ENCODE data around the gene CNTRL. TPM values are rescaled to one million over a fixed set of nuclear protein-coding genes. Genes with fewer than 3 reads are reported as not detected.
A peak's percentile ranks its signal among the peaks of the same experiment; 100 is the strongest.
"Not testable (repeated sequence)": the region's sequence is repeated elsewhere in the genome, so short reads cannot be mapped to it uniquely, and the experiment has no call there.

Gene CNTRL
- total RNA-seq, 1 experiment from 2014 or later, result 18.9 TPM

DNA sequence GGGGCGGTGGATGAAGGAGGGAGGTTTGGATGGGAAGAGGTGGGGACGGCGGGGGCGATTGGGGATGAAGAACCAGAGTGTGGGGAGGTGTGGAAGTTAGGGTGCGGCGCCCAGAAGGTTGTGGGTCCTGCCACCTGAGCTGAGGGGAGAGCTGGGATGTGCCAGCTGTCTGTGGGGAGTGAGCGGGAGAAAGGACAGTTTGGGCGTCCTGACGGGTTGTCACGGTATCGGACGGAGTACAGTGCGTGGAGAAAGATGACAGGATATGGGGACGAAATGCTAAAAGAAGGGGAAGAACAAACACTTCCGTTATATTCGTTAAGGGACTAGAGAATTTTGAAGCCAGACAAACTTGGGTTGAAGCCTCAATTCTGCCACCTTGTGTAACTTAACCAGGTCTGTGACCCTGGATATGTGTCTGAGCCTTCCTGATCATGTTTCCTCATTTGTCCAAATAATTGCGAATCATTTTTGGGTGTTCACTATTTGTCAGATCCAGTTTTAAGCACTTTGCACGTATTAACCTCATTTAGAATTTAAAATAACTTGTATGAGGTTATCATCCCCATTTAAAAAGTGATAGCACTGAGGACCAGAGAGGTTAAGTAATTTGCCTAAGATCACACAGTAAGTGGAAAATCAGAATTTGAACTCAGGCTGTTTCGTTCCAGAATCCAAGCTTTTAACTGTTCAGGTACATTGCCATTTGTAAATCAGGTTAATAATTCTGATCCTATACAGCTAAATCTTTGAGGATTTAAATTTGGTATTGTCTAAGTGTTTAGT, 689 bp downstream of the CNTRL start:
- TF ChIP-seq, protein P1, sequence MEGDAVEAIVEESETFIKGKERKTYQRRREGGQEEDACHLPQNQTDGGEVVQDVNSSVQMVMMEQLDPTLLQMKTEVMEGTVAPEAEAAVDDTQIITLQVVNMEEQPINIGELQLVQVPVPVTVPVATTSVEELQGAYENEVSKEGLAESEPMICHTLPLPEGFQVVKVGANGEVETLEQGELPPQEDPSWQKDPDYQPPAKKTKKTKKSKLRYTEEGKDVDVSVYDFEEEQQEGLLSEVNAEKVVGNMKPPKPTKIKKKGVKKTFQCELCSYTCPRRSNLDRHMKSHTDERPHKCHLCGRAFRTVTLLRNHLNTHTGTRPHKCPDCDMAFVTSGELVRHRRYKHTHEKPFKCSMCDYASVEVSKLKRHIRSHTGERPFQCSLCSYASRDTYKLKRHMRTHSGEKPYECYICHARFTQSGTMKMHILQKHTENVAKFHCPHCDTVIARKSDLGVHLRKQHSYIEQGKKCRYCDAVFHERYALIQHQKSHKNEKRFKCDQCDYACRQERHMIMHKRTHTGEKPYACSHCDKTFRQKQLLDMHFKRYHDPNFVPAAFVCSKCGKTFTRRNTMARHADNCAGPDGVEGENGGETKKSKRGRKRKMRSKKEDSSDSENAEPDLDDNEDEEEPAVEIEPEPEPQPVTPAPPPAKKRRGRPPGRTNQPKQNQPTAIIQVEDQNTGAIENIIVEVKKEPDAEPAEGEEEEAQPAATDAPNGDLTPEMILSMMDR (IDR thresholded peaks at IDR 0.05; ENCODE audit: unreplicated experiment), result no peak
- Mint-ChIP-seq H3K36me3 (ENCODE audit: insufficient read depth, unreplicated experiment) (no peaks in the 10 kb centered on the region), H3K9me3 (ENCODE audit: unreplicated experiment) (no peaks in the 10 kb centered on the region), H3K27ac (ENCODE audit: low read depth, unreplicated experiment) (peak overlapping the region; percentile 91), H3K27me3 (ENCODE audit: insufficient read depth, unreplicated experiment) (no peaks in the 10 kb centered on the region), H3K4me1 (ENCODE audit: insufficient read depth, unreplicated experiment) (peaks cover 22% of the 10 kb centered on the region), H3K4me3 (ENCODE audit: unreplicated experiment) (peak overlapping the region; percentile 92)
- DNase-seq (ENCODE audit: unreplicated experiment), result no peak
- BruUV-seq (replicated peaks), result TSS peak; percentile 43
- CTCF ChIA-PET, result interaction anchor here (0.5 to 1.7 kb wide), 5 partner anchors 16 to 90 kb away, joined by 3 to 10 read pairs (median 3); no protein-coding TSS in a partner anchor
- POLR2A ChIA-PET, result interaction anchor here (0.7 to 3.7 kb wide), 7 partner anchors 46 to 297 kb away, joined by 3 to 26 read pairs (median 5); partner anchors contain the start of gene RAB14
- intact Hi-C loops (cut with micrococcal nuclease), result loop anchor here (2.0 kb wide), 1 partner anchor 45 kb away; no protein-coding TSS in a partner anchor

DNA sequence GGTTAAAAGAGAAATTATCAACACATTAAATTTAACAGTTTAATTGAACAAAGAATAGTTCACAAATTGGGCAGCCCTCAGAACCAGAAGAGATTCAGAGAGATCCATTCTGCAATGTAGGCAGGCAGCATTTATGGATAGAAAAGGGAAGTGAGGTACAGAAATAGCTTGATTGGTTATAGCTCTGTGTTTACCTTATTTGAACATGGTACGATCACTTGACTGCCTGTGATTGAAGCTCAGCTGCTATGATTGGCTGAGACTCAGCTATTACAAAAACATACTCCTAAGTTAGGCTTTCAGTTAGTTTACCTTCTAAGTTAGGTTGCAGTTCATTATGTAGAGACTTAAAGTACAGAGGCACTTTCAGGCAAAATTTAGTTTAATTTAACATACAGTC, 7.3 kb downstream of the CNTRL start:
- Mint-ChIP-seq H3K27ac (ENCODE audit: low read depth, unreplicated experiment) (no peak overlapping the region), H3K4me3 (ENCODE audit: unreplicated experiment) (no peak overlapping the region), H3K4me1 (ENCODE audit: insufficient read depth, unreplicated experiment) (no peaks in the 10 kb centered on the region), H3K36me3 (ENCODE audit: insufficient read depth, unreplicated experiment) (no peaks in the 10 kb centered on the region), H3K9me3 (ENCODE audit: unreplicated experiment) (no peaks in the 10 kb centered on the region), H3K27me3 (ENCODE audit: insufficient read depth, unreplicated experiment) (no peaks in the 10 kb centered on the region)
- no TSS peak for BruUV-seq (replicated peaks)
- ChIA-PET CTCF (no interaction called here), POLR2A (interaction anchor here (0.7 kb wide), 1 partner anchor 504 kb away, joined by 3 read pairs; no protein-coding TSS in a partner anchor)
- DNase-seq (ENCODE audit: unreplicated experiment), result no peak
- intact Hi-C loops (cut with micrococcal nuclease), result no loop called here
- TF ChIP-seq, protein P1 (IDR thresholded peaks at IDR 0.05; ENCODE audit: unreplicated experiment), result no peak

DNA sequence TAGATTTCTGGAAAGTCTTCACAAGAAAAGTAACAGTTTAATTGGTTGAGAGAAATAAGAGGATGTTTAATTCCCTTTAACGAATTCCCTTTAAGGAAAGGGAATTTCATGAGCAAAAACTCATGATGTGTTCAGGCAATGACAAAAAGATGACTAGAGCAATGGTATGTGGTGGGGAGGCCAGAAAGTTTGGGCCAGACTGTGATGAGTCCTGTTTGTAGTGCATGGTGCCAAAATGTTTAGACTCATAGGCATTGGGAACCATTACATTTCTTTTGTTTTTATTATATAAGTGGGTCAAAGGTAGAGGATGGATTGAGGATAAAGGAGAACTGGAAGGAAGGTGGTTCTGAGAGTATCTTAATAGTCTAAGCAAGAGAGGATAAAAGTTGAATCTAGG, 10.9 kb downstream of the CNTRL start:
- H3K4me1 Mint-ChIP-seq (ENCODE audit: insufficient read depth, unreplicated experiment), result no peaks in the 10 kb centered on the region
- no peaks in the 10 kb centered on the region for H3K27me3 Mint-ChIP-seq (ENCODE audit: insufficient read depth, unreplicated experiment)
- no peak for DNase-seq (ENCODE audit: unreplicated experiment)
- no peak overlapping the region for H3K4me3 Mint-ChIP-seq (ENCODE audit: unreplicated experiment)
- ChIA-PET POLR2A (no interaction called here), CTCF (no interaction called here)
- H3K27ac Mint-ChIP-seq (ENCODE audit: low read depth, unreplicated experiment), result no peak overlapping the region
- TF ChIP-seq, protein P1 (IDR thresholded peaks at IDR 0.05; ENCODE audit: unreplicated experiment), result no peak
- intact Hi-C loops (cut with micrococcal nuclease), result no loop called here
- no peaks in the 10 kb centered on the region for H3K36me3 Mint-ChIP-seq (ENCODE audit: insufficient read depth, unreplicated experiment)
- no TSS peak for BruUV-seq (replicated peaks)
- no peaks in the 10 kb centered on the region for H3K9me3 Mint-ChIP-seq (ENCODE audit: unreplicated experiment)

DNA sequence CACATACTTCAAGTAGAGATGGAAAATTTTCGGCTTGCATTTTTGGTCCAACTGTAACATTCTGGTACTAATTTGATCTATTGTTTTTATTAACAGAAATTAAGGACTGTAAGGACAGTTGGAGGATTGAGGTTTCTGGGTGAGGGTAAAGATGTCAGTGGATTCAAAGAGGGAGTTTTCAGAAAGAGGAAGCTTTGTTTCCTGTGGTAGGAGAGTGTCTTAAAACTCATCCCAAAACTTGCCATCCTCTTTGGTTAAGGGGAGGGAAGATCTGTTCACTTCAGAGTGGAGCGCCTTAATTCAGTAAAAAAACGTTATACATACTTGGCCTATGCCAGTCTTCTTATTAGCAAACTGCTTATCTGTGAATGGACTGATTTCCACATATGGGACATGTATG, 13.8 kb downstream of the CNTRL start:
- CTCF ChIA-PET, result no interaction called here
- Mint-ChIP-seq H3K27ac (ENCODE audit: low read depth, unreplicated experiment) (no peak overlapping the region), H3K27me3 (ENCODE audit: insufficient read depth, unreplicated experiment) (no peaks in the 10 kb centered on the region), H3K36me3 (ENCODE audit: insufficient read depth, unreplicated experiment) (no peaks in the 10 kb centered on the region), H3K4me3 (ENCODE audit: unreplicated experiment) (no peak overlapping the region), H3K9me3 (ENCODE audit: unreplicated experiment) (no peaks in the 10 kb centered on the region), H3K4me1 (ENCODE audit: insufficient read depth, unreplicated experiment) (peaks cover 5% of the 10 kb centered on the region)
- no peak for DNase-seq (ENCODE audit: unreplicated experiment)
- BruUV-seq (replicated peaks), result no TSS peak
- intact Hi-C loops (cut with micrococcal nuclease), result no loop called here
- TF ChIP-seq, protein P1 (IDR thresholded peaks at IDR 0.05; ENCODE audit: unreplicated experiment), result no peak
- POLR2A ChIA-PET, result no interaction called here

GRCh38 chr9:121090743-121091142, 16.0 kb downstream of the CNTRL start:
- H3K27ac Mint-ChIP-seq (ENCODE audit: low read depth, unreplicated experiment); intact Hi-C loops (cut with micrococcal nuclease); BruUV-seq (replicated peaks): not testable (repeated sequence)

More at GRCh38 chr9:121090743-121091142, 16.0 kb downstream of the CNTRL start:
- not testable (repeated sequence) for DNase-seq (ENCODE audit: unreplicated experiment); H3K4me1 Mint-ChIP-seq (ENCODE audit: insufficient read depth, unreplicated experiment); H3K36me3 Mint-ChIP-seq (ENCODE audit: insufficient read depth, unreplicated experiment); H3K9me3 Mint-ChIP-seq (ENCODE audit: unreplicated experiment); H3K27me3 Mint-ChIP-seq (ENCODE audit: insufficient read depth, unreplicated experiment); H3K4me3 Mint-ChIP-seq (ENCODE audit: unreplicated experiment)
- ChIA-PET CTCF (interaction anchor here (1.1 kb wide), 1 partner anchor 19 kb away, joined by 3 read pairs; no protein-coding TSS in a partner anchor), POLR2A (interaction anchor here (0.5 kb wide), 1 partner anchor 92 kb away, joined by 3 read pairs; no protein-coding TSS in a partner anchor)
